Cardiac fibroblast (primary cell): ENCODE data around the gene MTHFD2L.

Experiments
- DNase-seq, 2 donors: peaks; one replicate each; pipeline versions ENCODE4 v3.0.0 to v3.0.0-alpha.2; 2010; ENCODE audit warnings: low read depth in 2 of 2
- H3K4me3 ChIP-seq, 2 donors: replicated peaks in 1 of 2; 1 replicate in 1 of 2; 2 replicates in 1 of 2; pipeline ENCODE4 v1.5.1; 2011; ENCODE audit warnings: low read depth in 2 of 2, low read length in 2 of 2, mild to moderate bottlenecking in 2 of 2, moderate library complexity in 1 of 2
- TF ChIP-seq, protein P1 (sequence below): IDR thresholded peaks from one replicate; pipeline ENCODE4 v1.5.1; 2011; ENCODE audit warnings: low read depth, mild to moderate bottlenecking, low read length, inconsistent platforms

The MTHFD2L gene

DNA sequence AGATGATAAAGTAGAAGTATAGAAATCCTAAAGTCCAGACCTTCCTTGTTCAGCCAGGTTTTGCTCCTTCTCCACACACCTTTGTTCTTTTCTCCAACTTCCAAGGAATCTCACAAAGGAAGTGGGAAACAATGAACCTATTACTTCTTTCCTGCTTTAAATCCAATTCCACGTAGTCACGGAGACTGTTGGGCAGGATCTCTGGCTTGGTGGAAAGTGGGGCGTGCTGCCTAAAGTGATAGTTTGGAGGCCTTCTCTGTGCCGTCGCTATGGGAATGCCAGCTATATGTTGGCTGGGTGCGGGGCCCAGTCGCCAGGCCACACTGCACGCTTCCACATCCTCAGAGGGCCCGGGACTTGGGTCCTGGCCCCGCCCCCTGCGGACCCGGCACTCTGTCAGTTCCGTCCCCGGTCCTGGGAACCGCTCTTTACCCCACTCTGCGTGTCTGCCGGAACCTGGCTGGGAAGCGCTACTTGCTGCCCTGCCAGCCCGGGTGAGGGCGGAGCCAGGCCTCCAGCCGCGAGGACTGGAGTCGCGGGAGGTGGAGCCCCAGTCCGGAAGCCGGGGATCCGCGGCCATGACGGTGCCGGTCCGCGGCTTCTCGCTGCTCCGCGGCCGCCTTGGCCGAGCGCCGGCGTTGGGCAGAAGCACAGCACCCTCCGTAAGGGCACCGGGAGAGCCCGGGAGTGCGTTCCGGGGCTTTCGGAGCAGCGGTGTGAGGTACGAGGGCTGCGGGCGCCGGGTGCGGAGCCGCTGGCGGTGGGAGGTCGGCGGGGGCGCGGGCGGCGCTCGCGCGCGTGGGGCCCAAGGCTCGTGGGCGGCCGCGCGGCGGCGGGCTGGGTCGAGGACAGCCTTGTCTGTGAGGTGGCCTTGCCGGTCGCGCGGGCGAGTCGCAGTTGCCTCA is at the start of gene MTHFD2L:
MTHFD2L (plus strand) TSS at position 558 of the 905 bp plus-strand sequence; CDS start at position 579, 21 bp downstream.
- H3K4me3 ChIP-seq = peak within 1 kb of the TSS; percentile 71 to 78
- TF ChIP-seq, protein P1, sequence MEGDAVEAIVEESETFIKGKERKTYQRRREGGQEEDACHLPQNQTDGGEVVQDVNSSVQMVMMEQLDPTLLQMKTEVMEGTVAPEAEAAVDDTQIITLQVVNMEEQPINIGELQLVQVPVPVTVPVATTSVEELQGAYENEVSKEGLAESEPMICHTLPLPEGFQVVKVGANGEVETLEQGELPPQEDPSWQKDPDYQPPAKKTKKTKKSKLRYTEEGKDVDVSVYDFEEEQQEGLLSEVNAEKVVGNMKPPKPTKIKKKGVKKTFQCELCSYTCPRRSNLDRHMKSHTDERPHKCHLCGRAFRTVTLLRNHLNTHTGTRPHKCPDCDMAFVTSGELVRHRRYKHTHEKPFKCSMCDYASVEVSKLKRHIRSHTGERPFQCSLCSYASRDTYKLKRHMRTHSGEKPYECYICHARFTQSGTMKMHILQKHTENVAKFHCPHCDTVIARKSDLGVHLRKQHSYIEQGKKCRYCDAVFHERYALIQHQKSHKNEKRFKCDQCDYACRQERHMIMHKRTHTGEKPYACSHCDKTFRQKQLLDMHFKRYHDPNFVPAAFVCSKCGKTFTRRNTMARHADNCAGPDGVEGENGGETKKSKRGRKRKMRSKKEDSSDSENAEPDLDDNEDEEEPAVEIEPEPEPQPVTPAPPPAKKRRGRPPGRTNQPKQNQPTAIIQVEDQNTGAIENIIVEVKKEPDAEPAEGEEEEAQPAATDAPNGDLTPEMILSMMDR = no peak
- DNase-seq = peak; percentile 94 to 97

DNA sequence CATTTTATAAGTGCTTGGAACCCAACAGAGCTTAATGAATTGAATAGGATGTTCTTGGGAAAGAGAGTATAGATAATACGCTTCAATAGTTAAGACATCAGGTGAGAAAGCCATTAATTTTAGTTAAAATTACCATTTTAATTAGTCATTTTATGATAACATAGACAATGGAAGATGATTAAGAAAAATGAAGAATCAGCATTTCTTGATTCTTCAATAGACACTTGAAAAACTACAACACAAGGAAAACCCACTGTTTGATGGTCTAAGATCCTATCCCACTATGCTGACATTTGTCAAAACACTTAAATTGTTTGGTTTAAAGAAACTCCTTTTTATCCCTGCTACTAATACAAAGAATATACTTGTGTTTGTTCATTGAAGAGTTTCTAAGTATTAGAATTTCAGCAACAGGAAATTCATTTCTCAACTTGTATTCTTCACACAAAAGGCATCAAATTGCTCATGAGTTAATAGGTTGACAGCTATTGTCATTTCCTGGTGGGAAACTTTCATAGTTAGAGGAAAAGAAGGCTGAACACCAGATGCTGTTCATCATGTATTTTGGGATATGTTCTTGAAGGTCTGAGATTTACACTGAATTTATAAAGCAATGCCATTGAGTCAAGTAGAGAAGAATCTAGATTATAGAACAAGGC is 49.3 kb upstream of the MTHFD2L start:
- no peak overlapping the region for H3K4me3 ChIP-seq
- TF ChIP-seq, protein P1 = no peak
- DNase-seq = no peak

DNA sequence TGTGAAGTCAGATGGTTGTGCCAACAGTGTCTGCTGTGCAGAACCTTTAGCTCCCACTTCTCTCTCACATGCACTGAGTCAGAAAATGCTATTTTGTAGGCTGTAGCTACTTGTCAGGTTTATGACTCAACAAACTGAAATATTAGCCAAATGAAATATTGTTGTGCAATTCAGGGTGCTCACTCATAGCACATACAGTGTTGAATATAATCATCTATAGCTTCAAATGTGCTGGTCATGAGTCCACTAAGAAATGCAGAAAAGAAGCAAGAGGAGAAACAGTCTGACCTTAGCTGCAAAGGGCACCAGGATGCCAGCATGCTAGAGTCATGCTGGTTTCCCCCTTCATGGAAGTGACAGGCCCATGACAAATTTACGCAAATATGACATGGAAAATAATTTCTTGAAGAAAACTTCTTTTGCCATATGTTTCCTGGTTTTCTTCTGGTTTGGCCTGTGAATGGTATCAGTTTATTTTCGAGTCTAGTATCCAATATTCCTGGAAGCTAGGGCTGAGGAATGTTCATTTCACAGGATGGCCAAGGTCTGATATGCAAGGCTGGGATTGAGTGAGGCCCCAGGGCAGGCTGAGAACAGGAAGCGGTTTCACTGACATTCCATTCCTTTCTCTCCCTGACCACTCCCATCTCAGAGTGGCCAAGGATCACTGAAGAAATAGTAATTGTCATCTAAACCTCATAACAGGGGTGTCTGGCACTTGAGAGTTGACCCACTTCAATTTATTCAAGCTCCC is 48.6 kb upstream of the MTHFD2L start:
- DNase-seq = peak; percentile 97 to 99
- TF ChIP-seq, protein P1 = no peak
- H3K4me3 ChIP-seq = no peak overlapping the region

DNA sequence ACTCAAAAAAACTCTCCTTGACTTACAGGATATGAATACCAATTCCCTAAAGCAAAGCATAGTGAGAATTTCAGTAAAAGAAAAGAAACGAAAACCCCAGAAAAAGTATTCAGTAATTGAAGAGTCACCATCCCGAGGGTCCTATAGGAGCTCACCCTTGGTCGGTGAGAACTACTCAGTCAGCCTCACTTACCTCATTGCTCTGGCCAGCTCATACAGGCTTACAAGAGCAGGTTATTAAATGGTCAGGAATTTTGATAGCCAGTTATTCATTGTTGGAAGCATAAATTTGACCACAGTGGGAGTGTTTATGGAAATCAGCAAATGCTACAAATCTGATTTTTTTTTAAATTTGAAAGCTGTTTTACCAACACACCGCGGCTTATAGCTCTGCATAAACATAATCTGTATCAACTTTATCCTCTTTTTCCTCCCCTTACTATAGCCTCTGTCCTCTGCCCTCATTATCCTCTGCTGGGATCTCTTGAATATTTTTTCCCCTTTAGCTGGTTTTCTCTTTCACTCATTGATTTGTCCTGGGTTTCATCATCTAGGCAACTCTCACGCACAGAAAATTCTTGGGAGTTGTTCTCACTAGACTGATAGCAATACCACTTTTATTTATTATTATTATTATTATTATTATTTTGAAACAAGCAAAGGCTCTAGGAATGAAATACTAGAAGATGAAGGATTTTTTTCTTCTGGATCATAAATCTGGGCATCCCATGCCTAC is 47.9 kb upstream of the MTHFD2L start:
- peak; percentile 84 to 97 for DNase-seq
- TF ChIP-seq, protein P1 = no peak
- H3K4me3 ChIP-seq = no peak overlapping the region

DNA sequence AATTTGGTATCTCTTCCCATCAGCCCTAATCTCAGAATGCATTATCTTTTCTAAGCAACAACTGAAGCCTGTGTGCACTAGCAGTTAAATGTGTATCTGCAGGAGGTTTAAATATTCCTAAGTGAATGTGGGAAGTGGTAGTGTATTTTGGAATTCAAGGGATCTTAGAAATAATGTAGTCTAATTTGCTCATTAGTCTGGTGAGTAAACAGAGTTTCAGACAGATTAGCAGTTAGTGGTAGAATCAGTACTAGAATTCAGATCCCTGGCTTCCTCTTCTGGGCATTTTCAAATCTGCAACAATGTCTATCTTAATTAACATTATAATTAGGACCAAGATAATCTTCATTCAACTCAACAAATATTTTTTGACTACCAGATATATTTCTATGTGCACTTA is 47.2 kb upstream of the MTHFD2L start:
- H3K4me3 ChIP-seq = no peak overlapping the region
- TF ChIP-seq, protein P1 = no peak
- DNase-seq = peak in 1 of 2 donors; percentile 20
